Parathyroid adenoma (tissue), 2 donors: Measurements from ENCODE around the gene RPS28.

Experiments used
- H2AFZ ChIP-seq: fragments of 300-600 bp; sonication (generic); one replicate; pipeline ENCODE4 v1.7.0; 2017; ENCODE audit warnings: antibody characterized with exemption, mild to moderate bottlenecking
- H3K27ac ChIP-seq: fragments of 300-600 bp; sonication (generic); one replicate; pipeline ENCODE4 v1.7.0; 2017
- H3K27me3 ChIP-seq: fragments of 300-600 bp; sonication (generic); one replicate; pipeline ENCODE4 v1.7.0; 2017; ENCODE audit warnings: low read length; ENCODE audit not compliant: control insufficient read depth, insufficient read depth
- H3K36me3 ChIP-seq: fragments of 300-600 bp; sonication (generic); one replicate; pipeline ENCODE4 v1.7.0; 2017; ENCODE audit warnings: low read length; ENCODE audit not compliant: control insufficient read depth, insufficient read depth
- H3K4me1 ChIP-seq: fragments of 300-600 bp; sonication (generic); one replicate; pipeline ENCODE4 v1.7.0; 2017; ENCODE audit warnings: control low read depth
- H3K4me2 ChIP-seq: fragments of 300-600 bp; sonication (generic); one replicate; pipeline ENCODE4 v1.7.0; 2017; ENCODE audit warnings: low read length
- H3K4me3 ChIP-seq: fragments of 300-600 bp; sonication (generic); one replicate; pipeline ENCODE4 v1.7.0; 2017; ENCODE audit warnings: low read depth, low read length
- H3K79me2 ChIP-seq: fragments of 300-600 bp; sonication (generic); one replicate; pipeline ENCODE4 v1.7.0; 2017; ENCODE audit warnings: control low read depth
- H3K9ac ChIP-seq: fragments of 300-600 bp; sonication (generic); one replicate; pipeline ENCODE4 v1.7.0; 2017; ENCODE audit warnings: mild to moderate bottlenecking
- H3K9me3 ChIP-seq: fragments of 300-600 bp; sonication (generic); one replicate; pipeline ENCODE4 v1.7.0; 2017; ENCODE audit warnings: low read length; ENCODE audit not compliant: control insufficient read depth
- TF ChIP-seq, protein P1 (sequence below): fragments of 300-600 bp; sonication (generic); IDR thresholded peaks from one replicate; pipeline ENCODE4 v1.7.0; 2017; ENCODE audit warnings: antibody characterized with exemption, mild to moderate bottlenecking
- donor health status: primary hyperparathyroidism.

The RPS28 gene

DNA sequence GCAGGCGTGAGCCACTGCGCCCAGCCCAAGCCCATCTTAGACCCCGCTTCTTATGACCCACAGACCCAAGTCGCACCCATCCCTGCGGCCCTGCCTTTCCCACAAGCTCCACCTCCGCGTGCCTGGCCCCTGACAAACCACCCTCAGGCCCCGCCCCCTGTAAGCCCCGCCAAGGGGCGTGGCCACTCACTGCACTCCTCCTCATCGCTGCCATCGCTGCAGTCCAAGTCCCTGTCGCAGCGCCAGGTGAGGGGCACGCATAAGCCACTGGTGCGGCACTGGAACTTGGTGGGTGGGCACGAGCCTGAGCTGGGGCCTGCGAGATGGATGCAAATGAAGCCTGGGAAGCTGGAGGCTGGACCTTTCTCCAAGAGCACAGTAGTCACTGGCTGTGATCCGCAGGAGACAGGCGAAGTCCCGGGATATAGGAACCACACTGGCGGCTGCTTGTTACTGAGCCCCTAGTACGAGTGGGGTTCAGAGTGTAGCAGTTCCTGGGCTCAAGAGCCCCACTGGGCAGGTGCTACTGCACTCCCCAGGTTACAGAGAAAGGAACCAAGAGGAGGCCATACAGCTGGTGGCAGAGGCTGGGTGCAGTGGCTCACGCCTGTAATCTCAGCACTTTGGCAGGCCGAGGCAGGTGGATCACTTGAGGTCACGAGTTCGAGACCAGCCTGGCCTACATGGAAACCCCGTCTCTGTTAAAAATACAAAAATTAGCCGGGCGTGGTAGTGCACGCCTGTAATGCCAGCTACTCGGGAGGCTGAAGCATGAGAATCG, 16.3 kb upstream of the RPS28 start:
- TF ChIP-seq, protein P1, sequence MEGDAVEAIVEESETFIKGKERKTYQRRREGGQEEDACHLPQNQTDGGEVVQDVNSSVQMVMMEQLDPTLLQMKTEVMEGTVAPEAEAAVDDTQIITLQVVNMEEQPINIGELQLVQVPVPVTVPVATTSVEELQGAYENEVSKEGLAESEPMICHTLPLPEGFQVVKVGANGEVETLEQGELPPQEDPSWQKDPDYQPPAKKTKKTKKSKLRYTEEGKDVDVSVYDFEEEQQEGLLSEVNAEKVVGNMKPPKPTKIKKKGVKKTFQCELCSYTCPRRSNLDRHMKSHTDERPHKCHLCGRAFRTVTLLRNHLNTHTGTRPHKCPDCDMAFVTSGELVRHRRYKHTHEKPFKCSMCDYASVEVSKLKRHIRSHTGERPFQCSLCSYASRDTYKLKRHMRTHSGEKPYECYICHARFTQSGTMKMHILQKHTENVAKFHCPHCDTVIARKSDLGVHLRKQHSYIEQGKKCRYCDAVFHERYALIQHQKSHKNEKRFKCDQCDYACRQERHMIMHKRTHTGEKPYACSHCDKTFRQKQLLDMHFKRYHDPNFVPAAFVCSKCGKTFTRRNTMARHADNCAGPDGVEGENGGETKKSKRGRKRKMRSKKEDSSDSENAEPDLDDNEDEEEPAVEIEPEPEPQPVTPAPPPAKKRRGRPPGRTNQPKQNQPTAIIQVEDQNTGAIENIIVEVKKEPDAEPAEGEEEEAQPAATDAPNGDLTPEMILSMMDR, result no peak
- H3K79me2 ChIP-seq, result no peaks in the 10 kb centered on the region
- no peak overlapping the region for H3K27ac ChIP-seq
- no peaks in the 10 kb centered on the region for H3K36me3 ChIP-seq
- no peak overlapping the region for H2AFZ ChIP-seq
- no peak overlapping the region for H3K4me2 ChIP-seq
- no peak overlapping the region for H3K9ac ChIP-seq
- no peak overlapping the region for H3K4me3 ChIP-seq
- H3K27me3 ChIP-seq, result no peaks in the 10 kb centered on the region
- no peaks in the 10 kb centered on the region for H3K9me3 ChIP-seq
- peaks cover 2% of the 10 kb centered on the region for H3K4me1 ChIP-seq

DNA sequence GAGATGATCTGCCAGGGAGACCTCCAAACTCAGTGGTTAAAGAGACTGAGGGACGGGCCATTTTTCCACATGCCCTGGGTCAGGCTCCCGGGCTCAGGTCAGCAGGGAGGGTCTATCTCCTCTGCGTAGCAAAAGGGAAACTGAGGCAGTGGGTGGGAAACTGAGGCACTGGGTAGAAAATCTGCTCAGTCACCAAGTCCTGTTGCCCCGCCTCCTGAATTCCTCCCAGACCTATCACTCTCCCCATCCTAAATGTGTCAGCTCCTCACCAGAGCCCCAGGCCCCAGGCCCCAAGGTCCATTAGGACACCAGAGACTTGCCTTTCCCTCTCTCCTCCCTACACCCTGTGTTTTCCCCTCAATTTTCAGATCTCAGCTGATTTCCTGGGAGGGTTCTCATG, 15.5 kb upstream of the RPS28 start:
- no peak overlapping the region for H3K9ac ChIP-seq
- H3K4me1 ChIP-seq, result peaks cover 2% of the 10 kb centered on the region
- H3K27me3 ChIP-seq, result no peaks in the 10 kb centered on the region
- TF ChIP-seq, protein P1, result no peak
- H3K79me2 ChIP-seq, result no peaks in the 10 kb centered on the region
- H3K9me3 ChIP-seq, result no peaks in the 10 kb centered on the region
- no peak overlapping the region for H2AFZ ChIP-seq
- no peak overlapping the region for H3K4me3 ChIP-seq
- H3K27ac ChIP-seq, result no peak overlapping the region
- H3K4me2 ChIP-seq, result no peak overlapping the region
- H3K36me3 ChIP-seq, result no peaks in the 10 kb centered on the region

DNA sequence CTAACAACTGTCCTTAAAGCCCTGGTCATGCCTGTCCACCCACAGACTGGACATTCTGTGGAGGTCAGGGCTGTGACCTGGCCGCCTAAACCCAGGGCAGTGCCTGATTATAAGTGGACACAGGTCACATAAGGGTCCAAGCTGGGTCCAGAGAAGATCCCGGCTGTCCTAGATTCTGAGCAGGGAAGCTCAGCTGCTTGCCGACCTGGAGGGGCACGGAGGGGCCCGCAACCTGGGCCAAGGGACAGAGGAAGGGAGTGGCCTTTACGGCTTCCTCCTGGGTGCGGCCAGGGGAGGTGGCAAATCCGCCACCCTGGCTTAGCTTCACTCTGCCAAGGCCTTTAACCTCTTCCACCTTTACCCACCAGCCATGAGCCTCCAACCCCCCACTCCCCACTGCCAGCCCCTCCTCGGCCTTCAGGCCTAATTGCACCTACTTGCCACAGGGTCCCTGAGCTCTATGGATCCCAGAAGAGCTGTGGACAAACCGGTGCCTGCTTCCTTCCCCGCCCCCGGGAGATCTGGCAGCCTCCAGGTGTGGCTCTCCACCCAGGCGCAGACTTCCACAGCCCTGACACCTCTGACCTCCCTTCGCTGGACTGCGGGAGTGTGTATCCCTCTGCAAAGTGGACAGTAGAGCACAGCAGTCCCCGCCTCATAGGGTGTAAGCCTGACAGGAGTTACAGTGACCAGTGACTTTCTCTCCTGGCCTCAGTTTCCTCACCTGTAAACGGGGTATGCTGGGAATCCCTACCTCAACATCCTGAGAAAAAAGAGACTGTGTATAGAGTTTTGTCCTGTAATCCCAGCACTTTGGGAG, 14.9 kb upstream of the RPS28 start:
- Histone ChIP-seq H3K4me2 (no peak overlapping the region), H3K4me1 (peaks cover 2% of the 10 kb centered on the region), H3K27ac (no peak overlapping the region), H3K79me2 (no peaks in the 10 kb centered on the region), H3K27me3 (no peaks in the 10 kb centered on the region), H2AFZ (no peak overlapping the region), H3K9ac (no peak overlapping the region), H3K9me3 (no peaks in the 10 kb centered on the region), H3K36me3 (no peaks in the 10 kb centered on the region), H3K4me3 (no peak overlapping the region)
- TF ChIP-seq, protein P1, result no peak

DNA sequence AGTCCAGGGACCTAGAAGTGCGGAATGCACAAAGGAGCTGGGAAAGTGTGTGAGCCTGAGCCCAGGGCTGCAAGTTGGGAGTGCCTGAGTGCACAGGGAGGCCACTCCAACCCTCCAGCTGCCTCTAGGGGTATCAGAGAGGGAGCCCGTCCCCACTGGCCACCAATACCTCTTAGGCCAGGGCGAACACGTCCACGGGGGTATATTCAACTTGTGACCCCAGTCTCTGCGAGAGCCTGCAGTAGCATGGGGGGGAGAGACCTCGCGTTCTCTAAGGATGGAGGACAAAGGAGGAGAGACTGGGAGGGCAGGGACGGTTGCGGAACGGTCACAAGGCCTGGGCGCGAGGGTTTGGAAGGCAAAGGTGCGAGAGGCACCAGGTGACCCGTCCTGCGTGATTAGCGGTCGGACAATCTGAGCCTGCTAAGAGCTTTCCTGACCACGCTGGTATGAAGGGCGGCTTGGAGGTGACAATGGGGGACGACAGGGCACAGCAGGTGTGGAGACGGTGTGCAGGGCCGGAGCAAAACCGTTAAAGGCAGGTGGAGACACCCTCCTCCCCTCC, 13.8 kb upstream of the RPS28 start:
- H3K27me3 ChIP-seq, result no peaks in the 10 kb centered on the region
- no peak overlapping the region for H3K9ac ChIP-seq
- no peaks in the 10 kb centered on the region for H3K9me3 ChIP-seq
- H3K4me3 ChIP-seq, result peak overlapping the region; percentile 59
- H3K79me2 ChIP-seq, result no peaks in the 10 kb centered on the region
- peaks cover 2% of the 10 kb centered on the region for H3K4me1 ChIP-seq
- peak overlapping the region; percentile 77 for H2AFZ ChIP-seq
- peak overlapping the region; percentile 98 for H3K4me2 ChIP-seq
- H3K27ac ChIP-seq, result peak overlapping the region; percentile 51
- TF ChIP-seq, protein P1, result no peak
- no peaks in the 10 kb centered on the region for H3K36me3 ChIP-seq
